Heart left ventricle (tissue), 16 donors: ENCODE measurements around the gene RAET1E. TPM values are rescaled to one million over a fixed set of nuclear protein-coding genes. Genes with fewer than 3 reads are reported as not detected.
A peak's percentile ranks its signal among the peaks of the same experiment; 100 is the strongest.

Experiments
- ATAC-seq, 4 donors: fragments of 200-7000 bp; cut with Tn5 transposase; one replicate each; pipeline ENCODE4 v1.9.1; 2020 to 2022; ENCODE audit warnings: moderate library complexity in 4 of 4, mild to moderate bottlenecking in 3 of 4, moderate number of reproducible peaks in 1 of 4
- DNase-seq, 5 donors: peaks; one replicate each; pipeline ENCODE4 v3.0.0-alpha.2; 2020
- H3K27ac ChIP-seq, 12 donors: fragments of 200-600 bp; sonication (generic) in 4 of 12; one replicate each; pipeline versions ENCODE4 v1.5.0 to v1.8.0; 2016 to 2022; ENCODE audit warnings: mild to moderate bottlenecking in 2 of 12
- H3K27me3 ChIP-seq, 9 donors: fragments of 200-600 bp; sonication (generic) in 2 of 9; one replicate each; pipeline versions ENCODE4 v1.5.1 to v1.8.0; 2016 to 2022; ENCODE audit warnings: mild to moderate bottlenecking in 3 of 9
- H3K36me3 ChIP-seq, 9 donors: fragments of 200-600 bp; sonication (generic) in 2 of 9; one replicate each; pipeline versions ENCODE4 v1.5.0 to v1.8.0; 2018 to 2022; ENCODE audit warnings: mild to moderate bottlenecking in 2 of 9
- H3K4me1 ChIP-seq, 12 donors: fragments of 200-600 bp; sonication (generic) in 4 of 12; one replicate each; pipeline versions ENCODE4 v1.5.0 to v1.8.0; 2016 to 2022; ENCODE audit warnings: mild to moderate bottlenecking in 3 of 12
- H3K4me3 ChIP-seq, 12 donors: fragments of 200-600 bp; sonication (generic) in 4 of 12; one replicate each; pipeline versions ENCODE4 v1.5.0 to v1.8.0; 2017 to 2022; ENCODE audit warnings: mild to moderate bottlenecking in 9 of 12, moderate library complexity in 4 of 12
- H3K9me3 ChIP-seq, 12 donors: fragments of 200-600 bp; sonication (generic) in 4 of 12; one replicate each; pipeline versions ENCODE4 v1.5.0 to v1.8.0; 2016 to 2022; ENCODE audit warnings: mild to moderate bottlenecking in 1 of 12
- POLR2A ChIP-seq, 2 donors: fragments of 450-650 bp; IDR thresholded peaks; one replicate each; pipeline ENCODE4 v1.6.1; 2017; ENCODE audit warnings: antibody characterized with exemption in 2 of 2, mild to moderate bottlenecking in 2 of 2, moderate library complexity in 2 of 2
- WGBS, 4 donors: extraction: QIAGEN DNeasy Blood & Tissue Kit in 2 of 4; methylation state at CpG; one replicate each; pipeline versions ENCODE4 v1.1.5 to v1.1.7; 2013 to 2018; 5-methylcytosine and 5-hydroxymethylcytosine counted together
- intact Hi-C, 10 donors: fragments of 100-400 bp; cut with DNase I; formaldehyde crosslinking; loops; one replicate each; pipeline versions ENCODE4 v1.11.1 to v1.14.2; 2022
- polyA plus RNA-seq, 2 donors: library from polyadenylated mRNA; stranded (reverse); fragments of 200-250 nt; gene quantifications; one replicate each; pipeline ENCODE4 v1.2.3, GENCODE V29; 2013
- total RNA-seq, 9 donors: library from RNA; depleted of rRNA in 2 of 9; stranded (reverse); fragments of >200 nt in 2 of 9; fragmentation: NEBNext Ultra II Directional in 3 of 9; extraction: Animal tissue kit (Norgen Biotek cat#: 25700) in 3 of 9; gene quantifications; one replicate each; pipeline versions ENCODE4 v1.1.0 to v1.2.4, GENCODE V29; 2016 to 2023
- TF ChIP-seq, protein P1 (sequence below), 12 donors: fragments of 200-600 bp; sonication (generic) in 4 of 12; IDR thresholded peaks; one replicate each; pipeline versions ENCODE4 v1.5.0 to v1.8.0; 2018 to 2022; ENCODE audit warnings: antibody characterized with exemption in 12 of 12, mild to moderate bottlenecking in 5 of 12
- donor health status: ischemic (EF 13 %, LVEDD 7.1; RV severe dilation, severe dysfunction).
- donor health status: healthy with polysubstance abuse.
- donor health status: DM: no; HTN: yes; CAD: no.
- donor health status: DM: no; HTN: no; CAD: no.
- donor health status: ischemic (EF 25% LVEDD 6.9; RV normal size, moderate dysfunction).
- donor health status: ischemic (EF 25% LVEDD 5.7; RV mildly dilated, moderate dysfunction).
- donor health status: healthy.
- donor health status: DM: yes; HTN: yes; CAD: no.
- donor health status: ischemic (EF 35%, LVEDD 5.7; RV mildly dilated, moderate dysfunction).
- donor health status: nonischemic (EF 11% LVEDD 7.7; RV severe dilation, severe dysfunction).
- donor health status: DM: yes; HTN: yes; CAD: no.
- donor health status: PGD.
- donor health status: ischemic (EF 29% LVEDD 5.4; RV normal size, mild dysfunction).
- donor health status: nonischemic (EF 23%, LVEDD 6.1; RV moderate dilation, normal function).

The RAET1E gene
- total and polyA plus RNA-seq, 11 donors, result 0.12 to 5.0 (median 0.46) TPM; not detected in 6

- WGBS, 4 donors, result 86 to 90% (median 88%) methylated on average over 14 of the region's 14 CpGs
- ATAC-seq (no peak), DNase-seq (no peak)
- Histone ChIP-seq H3K27me3 (no peaks in the 10 kb centered on the region), H3K9me3 (no peaks in the 10 kb centered on the region), H3K4me1 (peaks cover 0 to 36% (median 14%) of the 10 kb centered on the region in 12 donors), H3K4me3 (peak overlapping the region in 2 of 12 donors; percentile 80 to 85), H3K27ac (no peak overlapping the region), H3K36me3 (no peaks in the 10 kb centered on the region)
- TF ChIP-seq POLR2A (IDR thresholded peaks at IDR 0.05), result no peak
- TF ChIP-seq, protein P1, sequence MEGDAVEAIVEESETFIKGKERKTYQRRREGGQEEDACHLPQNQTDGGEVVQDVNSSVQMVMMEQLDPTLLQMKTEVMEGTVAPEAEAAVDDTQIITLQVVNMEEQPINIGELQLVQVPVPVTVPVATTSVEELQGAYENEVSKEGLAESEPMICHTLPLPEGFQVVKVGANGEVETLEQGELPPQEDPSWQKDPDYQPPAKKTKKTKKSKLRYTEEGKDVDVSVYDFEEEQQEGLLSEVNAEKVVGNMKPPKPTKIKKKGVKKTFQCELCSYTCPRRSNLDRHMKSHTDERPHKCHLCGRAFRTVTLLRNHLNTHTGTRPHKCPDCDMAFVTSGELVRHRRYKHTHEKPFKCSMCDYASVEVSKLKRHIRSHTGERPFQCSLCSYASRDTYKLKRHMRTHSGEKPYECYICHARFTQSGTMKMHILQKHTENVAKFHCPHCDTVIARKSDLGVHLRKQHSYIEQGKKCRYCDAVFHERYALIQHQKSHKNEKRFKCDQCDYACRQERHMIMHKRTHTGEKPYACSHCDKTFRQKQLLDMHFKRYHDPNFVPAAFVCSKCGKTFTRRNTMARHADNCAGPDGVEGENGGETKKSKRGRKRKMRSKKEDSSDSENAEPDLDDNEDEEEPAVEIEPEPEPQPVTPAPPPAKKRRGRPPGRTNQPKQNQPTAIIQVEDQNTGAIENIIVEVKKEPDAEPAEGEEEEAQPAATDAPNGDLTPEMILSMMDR (IDR thresholded peaks at IDR 0.05), result no peak
- intact Hi-C loops, result loop anchor here in 3 of 10 donors (2.0 to 10.0 kb wide), 5 partner anchors 15 to 297 kb away; partner anchors contain the start of genes GINM1 (in 1 of the 3), LATS1 (in 1 of the 3), NUP43 (in 1 of the 3) and PCMT1 (in 1 of the 3)
These were observed 36.1 kb downstream of the RAET1E start for GRCh38 chr6:149861603-149862423.

- TF ChIP-seq POLR2A (IDR thresholded peaks at IDR 0.05), result no peak
- TF ChIP-seq, protein P1 (IDR thresholded peaks at IDR 0.05), result no peak
These were observed 36.9 kb downstream of the RAET1E start for GRCh38 chr6:149860834-149861602.

GRCh38 chr6:149860513-149860833 is 37.4 kb downstream of the RAET1E start:
- intact Hi-C loops, result loop anchor here in 3 of 10 donors (10.0 kb wide), 4 partner anchors 64 to 296 kb away; partner anchors contain the start of genes GINM1 (in 1 of the 3), LATS1 (in 1 of the 3), NUP43 (in 1 of the 3) and PCMT1 (in 1 of the 3)
- H3K4me1 ChIP-seq, result peaks cover 0 to 36% (median 14%) of the 10 kb centered on the region in 12 donors

More at GRCh38 chr6:149860834-149861602, 36.9 kb downstream of the RAET1E start:
- Histone ChIP-seq H3K4me1 (peaks cover 0 to 36% (median 14%) of the 10 kb centered on the region in 12 donors), H3K36me3 (no peaks in the 10 kb centered on the region), H3K4me3 (no peak overlapping the region), H3K27me3 (no peaks in the 10 kb centered on the region), H3K27ac (no peak overlapping the region), H3K9me3 (no peaks in the 10 kb centered on the region)
- intact Hi-C loops, result loop anchor here in 3 of 10 donors (10.0 kb wide), 4 partner anchors 64 to 296 kb away; partner anchors contain the start of genes GINM1 (in 1 of the 3), LATS1 (in 1 of the 3), NUP43 (in 1 of the 3) and PCMT1 (in 1 of the 3)
- ATAC-seq, result no peak
- 92 to 93% (median 93%) methylated on average over 14 of the region's 14 CpGs for WGBS, 4 donors
- DNase-seq, result no peak

More at GRCh38 chr6:149860513-149860833, 37.4 kb downstream of the RAET1E start:
- TF ChIP-seq, protein P1 (IDR thresholded peaks at IDR 0.05), result no peak
- no peak for TF ChIP-seq POLR2A (IDR thresholded peaks at IDR 0.05)
- no peaks in the 10 kb centered on the region for H3K27me3 ChIP-seq
- DNase-seq (no peak), ATAC-seq (no peak)
- no peak overlapping the region for H3K4me3 ChIP-seq
- 89 to 98% (median 93%) methylated on average over 5 of the region's 5 CpGs for WGBS, 4 donors
- H3K36me3 ChIP-seq, result no peaks in the 10 kb centered on the region
- no peaks in the 10 kb centered on the region for H3K9me3 ChIP-seq
- H3K27ac ChIP-seq, result no peak overlapping the region
